IMR-90 (cell line): Measurements from ENCODE around the gene MLH3. TPM values are rescaled to one million over a fixed set of nuclear protein-coding genes. Genes with fewer than 3 reads are reported as not detected.

Experiments used
- ATAC-seq: fragments of 200-7000 bp; cut with Tn5 transposase; 2 replicates; pipeline ENCODE4 v1.9.1; 2020; ENCODE audit warnings: low read depth, mild to moderate bottlenecking, moderate library complexity
- BruUV-seq: library from RNA; stranded (reverse); fragments of 400-500 nt; replicated peaks from 2 replicates; lab custom pipeline; 2021; lab: Mats Ljungman, UMichigan
- CTCF ChIA-PET: fragments of 300-600 bp; formaldehyde crosslinking; extraction: SDS; loops from one replicate; lab custom pipeline; 2021; ENCODE audit warnings: antibody characterized with exemption; lab: Yijun Ruan, JAX
- POLR2A ChIA-PET: fragments of 300-600 bp; sonication (Branson Sonifier 250); formaldehyde crosslinking; loops from one replicate; lab custom pipeline; 2022; ENCODE audit warnings: antibody characterized with exemption; ENCODE audit not compliant: unreplicated experiment; lab: Charles Lee
- DNase-seq: peaks from one replicate; pipeline ENCODE4 v3.0.0; 2013
- H2AFZ ChIP-seq: replicated peaks from 2 replicates; pipeline ENCODE3; 2013; ENCODE audit warnings: low read length, mild to moderate bottlenecking; ENCODE audit not compliant: poor library complexity
- H2AK5ac ChIP-seq: 2 replicates; pipeline ENCODE4 v1.6.1; 2013; ENCODE audit warnings: low read depth, low read length, inconsistent platforms
- H2AK9ac ChIP-seq: replicated peaks from 2 replicates; pipeline ENCODE3; 2013; ENCODE audit warnings: mild to moderate bottlenecking, low read depth, low read length, moderate library complexity; ENCODE audit not compliant: poor library complexity
- H2BK120ac ChIP-seq: 2 replicates; pipeline ENCODE4 v1.6.1; 2013; ENCODE audit warnings: low read depth, low read length, inconsistent platforms
- H2BK15ac ChIP-seq: 3 replicates; pipeline ENCODE4 v1.6.1; 2013; ENCODE audit warnings: low read depth, low read length, inconsistent platforms
- H2BK20ac ChIP-seq: 2 replicates; pipeline ENCODE4 v1.6.1; 2013; ENCODE audit warnings: low read depth, mild to moderate bottlenecking, inconsistent platforms, low read length, moderate library complexity
- H2BK5ac ChIP-seq: 2 replicates; pipeline ENCODE4 v1.6.1; 2013; ENCODE audit warnings: mild to moderate bottlenecking, low read depth, low read length, inconsistent platforms; ENCODE audit not compliant: poor library complexity, severe bottlenecking
- H3K14ac ChIP-seq: replicated peaks from 2 replicates; pipeline ENCODE4 v1.6.1; 2013; ENCODE audit warnings: low read depth, low read length, inconsistent platforms
- H3K18ac ChIP-seq: 2 replicates; pipeline ENCODE4 v1.6.1; 2013; ENCODE audit warnings: low read depth, low read length, control low read depth
- H3K23ac ChIP-seq: 2 replicates; pipeline ENCODE4 v1.6.1; 2013; ENCODE audit warnings: low read depth, low read length, inconsistent platforms
- H3K27ac ChIP-seq: 2 replicates; pipeline ENCODE4 v1.5.1; 2013; ENCODE audit warnings: mild to moderate bottlenecking, control low read depth, low read length; ENCODE audit not compliant: insufficient read depth
- H3K27me3 ChIP-seq: 2 replicates; pipeline ENCODE4 v1.6.1; 2013; ENCODE audit warnings: low read length; ENCODE audit not compliant: control insufficient read depth, insufficient read depth
- H3K36me3 ChIP-seq: 2 replicates; pipeline ENCODE4 v1.6.1; 2013; ENCODE audit warnings: low read length, mixed read lengths; ENCODE audit not compliant: control insufficient read depth, insufficient read depth
- H3K4ac ChIP-seq: 2 replicates; pipeline ENCODE4 v1.6.1; 2013; ENCODE audit warnings: low read depth, low read length, inconsistent platforms
- H3K4me1 ChIP-seq: 2 replicates; pipeline ENCODE4 v1.6.1; 2013; ENCODE audit warnings: low read length, mixed read lengths; ENCODE audit not compliant: control insufficient read depth, insufficient read depth
- H3K4me2 ChIP-seq: 2 replicates; pipeline ENCODE4 v1.6.1; 2013; ENCODE audit warnings: low read depth, mild to moderate bottlenecking, control low read depth, low read length, moderate library complexity
- H3K4me3 ChIP-seq: 2 replicates; pipeline ENCODE4 v1.5.1; 2013; ENCODE audit warnings: low read depth, mild to moderate bottlenecking, control low read depth, low read length, moderate library complexity; ENCODE audit not compliant: insufficient read depth
- H3K56ac ChIP-seq: 2 replicates; pipeline ENCODE4 v1.6.1; 2013; ENCODE audit warnings: low read length, inconsistent platforms; ENCODE audit not compliant: insufficient read depth; ENCODE audit errors: extremely low read depth
- H3K79me1 ChIP-seq, 2 experiments: 2 replicates each; pipeline ENCODE4 v1.6.1; 2013; ENCODE audit warnings: low read length in 2 of 2, inconsistent platforms in 1 of 2, low read depth in 1 of 2
- H3K9ac ChIP-seq: 2 replicates; pipeline ENCODE4 v1.6.1; 2013; ENCODE audit warnings: low read depth, low read length, control low read depth
- H3K9me1 ChIP-seq: 2 replicates; pipeline ENCODE4 v1.6.1; 2013; ENCODE audit warnings: low read length, inconsistent platforms; ENCODE audit not compliant: insufficient read depth
- H3K9me3 ChIP-seq: 2 replicates; pipeline ENCODE4 v1.6.1; 2013; ENCODE audit warnings: low read length; ENCODE audit not compliant: control insufficient read depth, insufficient read depth
- H4K20me1 ChIP-seq: 2 replicates; pipeline ENCODE4 v1.6.1; 2013; ENCODE audit warnings: low read length, inconsistent platforms; ENCODE audit not compliant: insufficient read depth
- H4K5ac ChIP-seq: 2 replicates; pipeline ENCODE4 v1.6.1; 2013; ENCODE audit warnings: mild to moderate bottlenecking, low read depth, low read length, control low read depth
- H4K8ac ChIP-seq, 2 experiments: 2 replicates each; pipeline ENCODE4 v1.6.1; 2013; ENCODE audit warnings: low read depth in 2 of 2, low read length in 2 of 2, control low read depth in 1 of 2, inconsistent platforms in 1 of 2
- H4K91ac ChIP-seq: 2 replicates; pipeline ENCODE4 v1.6.1; 2013; ENCODE audit warnings: low read depth, low read length, inconsistent platforms; ENCODE audit not compliant: insufficient read depth
- BHLHE40 ChIP-seq: fragments of 150-350 bp; IDR thresholded peaks from 2 replicates; pipeline ENCODE4 v1.6.1; 2016; ENCODE audit warnings: mild to moderate bottlenecking, low read depth, low read length
- CHD1 ChIP-seq: IDR thresholded peaks from 2 replicates; pipeline ENCODE4 v1.6.1; 2012; ENCODE audit warnings: low read depth, low read length, improper control_type of control experiment
- MAZ ChIP-seq: IDR thresholded peaks from 2 replicates; pipeline ENCODE4 v1.6.1; 2012; ENCODE audit warnings: low read depth, mild to moderate bottlenecking, low read length, improper control_type of control experiment, moderate library complexity, borderline replicate concordance
- MXI1 ChIP-seq: IDR thresholded peaks from 2 replicates; pipeline ENCODE4 v1.6.1; 2012; ENCODE audit warnings: low read depth, mild to moderate bottlenecking, low read length, moderate library complexity, borderline replicate concordance
- POLR2A ChIP-seq: IDR thresholded peaks from 2 replicates; pipeline ENCODE4 v1.6.1; 2012; ENCODE audit warnings: mild to moderate bottlenecking, low read depth, low read length
- RAD21 ChIP-seq: IDR thresholded peaks from 2 replicates; pipeline ENCODE4 v1.6.1; 2012; ENCODE audit warnings: low read length, improper control_type of control experiment
- RCOR1 ChIP-seq: IDR thresholded peaks from 2 replicates; pipeline ENCODE4 v1.6.1; 2012; ENCODE audit warnings: mild to moderate bottlenecking, low read length, improper control_type of control experiment; ENCODE audit not compliant: insufficient replicate concordance
- RFX5 ChIP-seq: IDR thresholded peaks from 2 replicates; pipeline ENCODE4 v1.8.0; 2012; ENCODE audit warnings: low read depth, mild to moderate bottlenecking, low read length, moderate library complexity
- SMC3 ChIP-seq: fragments of 150-350 bp; IDR thresholded peaks from 2 replicates; pipeline ENCODE4 v1.6.1; 2016; ENCODE audit warnings: low read depth, mild to moderate bottlenecking, antibody characterized with exemption, low read length, moderate library complexity
- WGBS, 2 experiments: methylation state at CpG; one replicate each; pipeline versions ENCODE4 v1.1.5 to v1.1.7; 2013; ENCODE audit warnings: missing lambda C conversion rate in 2 of 2; ENCODE audit not compliant: insufficient read length in 1 of 2; ENCODE audit errors: extremely low coverage in 2 of 2; 5-methylcytosine and 5-hydroxymethylcytosine counted together
- dilution Hi-C: fragments of 300-500 bp; cut with HindIII; formaldehyde crosslinking; loops from one replicate; pipeline ENCODE4 v1.14.3; 2018; ENCODE audit warnings: low sequenced_read_pairs; ENCODE audit not compliant: unreplicated experiment
- in situ Hi-C: fragments of 300-500 bp; cut with MboI; formaldehyde crosslinking; loops from 3 replicates; pipeline ENCODE4 v1.14.3; 2019; ENCODE audit warnings: low sequenced_read_pairs, inconsistent platforms, mixed read lengths
- intact Hi-C: fragments of 100-400 bp; cut with micrococcal nuclease; formaldehyde crosslinking; loops from 2 replicates; pipeline ENCODE4 v1.10.0; 2022
- polyA plus RNA-seq, 3 experiments: library from polyadenylated mRNA; depleted of rRNA; stranded (reverse); fragments of >200 nt; gene quantifications; 2 replicates each; pipeline ENCODE4 v1.2.3, GENCODE V29; 2012; ENCODE audit warnings: low replicate concordance in 1 of 3
- total RNA-seq: library from RNA; depleted of rRNA; stranded (reverse); fragments of >200 nt; gene quantifications from 2 replicates; pipeline ENCODE4 v1.2.3, GENCODE V29; 2012
- TF ChIP-seq, protein P1 (sequence below): fragments of 150-350 bp; IDR thresholded peaks from 2 replicates; pipeline ENCODE4 v1.6.1; 2016; ENCODE audit warnings: low read depth, mild to moderate bottlenecking, low read length, moderate library complexity, borderline replicate concordance

Gene MLH3
- total and polyA plus RNA-seq, 2 of the 4 experiments (the other 2 are of a cell fraction): 5.6 to 14.7 TPM

DNA sequence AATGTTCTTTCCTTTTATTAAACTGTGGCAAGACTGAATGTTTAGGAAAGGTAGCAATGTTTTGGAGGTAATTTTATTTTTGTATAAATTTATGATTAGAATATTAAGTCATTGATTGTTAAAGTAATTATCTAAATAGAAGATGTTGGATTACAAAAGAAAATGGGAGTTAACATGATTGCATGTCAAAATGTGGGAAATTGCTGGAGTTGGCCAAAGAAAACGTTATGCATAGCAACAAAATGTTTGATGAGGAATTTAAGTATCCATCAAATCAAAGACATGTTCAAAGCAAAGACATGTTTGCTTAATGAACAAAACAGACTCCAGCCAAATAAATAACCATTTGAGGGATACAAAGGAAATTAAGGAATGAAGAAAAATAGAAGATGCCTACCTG, 3.2 kb upstream of the MLH3 start:
- no peak overlapping the region for H3K9ac ChIP-seq
- no peak overlapping the region for H3K56ac ChIP-seq
- no peaks in the 10 kb centered on the region for H3K27me3 ChIP-seq
- no peaks in the 10 kb centered on the region for H3K9me3 ChIP-seq
- DNase-seq (no peak), ATAC-seq (no peak)
- in situ Hi-C loops: no loop called here
- no peaks in the 10 kb centered on the region for H3K36me3 ChIP-seq
- no peak overlapping the region for H3K4me3 ChIP-seq
- no peak overlapping the region for H3K14ac ChIP-seq
- no peak overlapping the region for H2BK15ac ChIP-seq
- H3K27ac ChIP-seq: no peak overlapping the region
- no peak for TF ChIP-seq CHD1
- TF ChIP-seq, protein P1, sequence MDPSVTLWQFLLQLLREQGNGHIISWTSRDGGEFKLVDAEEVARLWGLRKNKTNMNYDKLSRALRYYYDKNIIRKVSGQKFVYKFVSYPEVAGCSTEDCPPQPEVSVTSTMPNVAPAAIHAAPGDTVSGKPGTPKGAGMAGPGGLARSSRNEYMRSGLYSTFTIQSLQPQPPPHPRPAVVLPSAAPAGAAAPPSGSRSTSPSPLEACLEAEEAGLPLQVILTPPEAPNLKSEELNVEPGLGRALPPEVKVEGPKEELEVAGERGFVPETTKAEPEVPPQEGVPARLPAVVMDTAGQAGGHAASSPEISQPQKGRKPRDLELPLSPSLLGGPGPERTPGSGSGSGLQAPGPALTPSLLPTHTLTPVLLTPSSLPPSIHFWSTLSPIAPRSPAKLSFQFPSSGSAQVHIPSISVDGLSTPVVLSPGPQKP: no peak
- no peak for TF ChIP-seq MAZ
- no peak for TF ChIP-seq BHLHE40
- no peak for TF ChIP-seq POLR2A
- TF ChIP-seq SMC3: no peak
- no peak for TF ChIP-seq RCOR1
- TF ChIP-seq RFX5: no peak
- no peak for TF ChIP-seq MXI1
- TF ChIP-seq RAD21: no peak
- peaks cover 6 to 19% of the 10 kb centered on the region in 2 experiments for H3K79me1 ChIP-seq
- H3K4ac ChIP-seq: no peak overlapping the region
- no peak overlapping the region for H3K23ac ChIP-seq
- no peak overlapping the region for H2AFZ ChIP-seq
- H2BK20ac ChIP-seq: no peak overlapping the region
- no peak overlapping the region for H4K91ac ChIP-seq
- H3K9me1 ChIP-seq: peaks cover 2% of the 10 kb centered on the region; the same call in 1 of the 2 replicates
- no peak overlapping the region for H4K5ac ChIP-seq
- ChIA-PET POLR2A (no interaction called here), CTCF (no interaction called here)
- BruUV-seq: no TSS peak
- H3K4me2 ChIP-seq: no peak overlapping the region
- H3K18ac ChIP-seq: no peak overlapping the region
- H4K20me1 ChIP-seq: no peaks in the 10 kb centered on the region
- dilution Hi-C loops: no loop called here
- H4K8ac ChIP-seq: no peak overlapping the region
- H2BK5ac ChIP-seq: no peak overlapping the region
- H2BK120ac ChIP-seq: no peak overlapping the region
- H2AK9ac ChIP-seq: no peak overlapping the region
- no peak overlapping the region for H2AK5ac ChIP-seq
- no CpG with 5 or more reads among the region's 1 CpG for WGBS, 2 experiments
- intact Hi-C loops: no loop called here
- H3K4me1 ChIP-seq: peaks cover 2% of the 10 kb centered on the region; the same call in 1 of the 2 replicates
